HG03196 (cell line): ENCODE data around the gene LNX2.
"Not testable (repeated sequence)": the region's sequence is repeated elsewhere in the genome, so short reads cannot be mapped to it uniquely, and the experiment has no call there.

Experiments used
- ATAC-seq: cut with Tn5 transposase; IDR thresholded peaks from one replicate; pipeline ENCODE4 v1.9.1; 2021; ENCODE audit not compliant: unreplicated experiment

LNX2 gene

GRCh38 chr13:27638001-27638400 lies 17.7 kb upstream of the LNX2 start:
- ATAC-seq = no peak

DNA sequence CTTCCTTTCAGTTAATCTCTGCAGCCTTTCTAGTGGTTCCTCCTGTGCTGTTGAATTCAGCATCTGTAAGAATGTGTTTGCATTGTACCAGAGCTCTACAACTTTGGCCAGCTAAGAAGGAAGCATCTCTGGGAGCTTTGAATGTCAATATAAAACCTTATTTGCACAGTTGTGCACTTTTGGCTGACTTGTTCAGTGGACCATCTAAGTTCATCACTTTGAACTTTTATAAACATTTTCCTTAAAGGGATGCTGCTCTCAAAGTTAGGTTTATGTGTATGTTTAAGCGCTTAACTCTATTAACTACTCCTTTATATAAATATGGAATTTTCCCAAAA lies 16.9 kb upstream of the LNX2 start:
- ATAC-seq = no peak

GRCh38 chr13:27636589-27637288 lies 16.4 kb upstream of the LNX2 start:
- no peak for ATAC-seq

DNA sequence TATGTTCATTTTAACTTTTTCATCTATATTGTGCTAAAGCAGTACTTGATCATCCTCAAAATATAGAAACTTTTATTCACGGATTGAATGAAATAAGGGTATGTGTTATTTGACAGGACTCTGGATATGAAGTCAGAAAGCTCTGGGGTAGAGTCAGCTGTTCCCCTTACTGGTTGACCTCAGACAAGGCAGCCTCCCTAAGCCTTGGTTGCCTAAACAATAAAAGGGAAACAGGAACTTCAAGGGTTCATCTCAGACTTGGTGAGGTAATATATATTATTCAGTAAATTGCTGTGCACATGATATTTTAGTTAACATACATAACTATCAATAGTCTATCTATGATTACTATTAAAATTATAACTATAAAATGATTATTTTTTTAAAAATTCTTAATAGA lies 14.9 kb upstream of the LNX2 start:
- no peak for ATAC-seq

DNA sequence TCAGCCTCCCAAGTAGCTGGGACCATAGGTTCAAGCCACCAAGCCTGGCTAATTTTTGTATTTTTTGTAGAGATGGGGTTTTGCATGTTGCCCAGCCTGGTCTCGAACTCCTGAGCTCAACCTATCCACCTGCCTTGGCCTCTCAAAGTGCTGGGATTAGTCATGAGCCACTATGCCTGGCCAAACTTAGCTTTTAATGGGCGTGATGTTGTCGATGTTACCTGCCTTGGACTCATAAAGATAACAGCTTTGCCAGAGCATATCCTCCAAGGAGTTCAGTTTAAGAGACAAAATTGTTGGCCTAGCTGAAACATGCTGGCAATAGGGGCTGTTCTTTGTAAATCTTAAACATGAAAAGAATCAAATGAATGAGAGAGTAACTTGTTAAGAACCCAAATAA lies 14.5 kb upstream of the LNX2 start:
- ATAC-seq = no peak

DNA sequence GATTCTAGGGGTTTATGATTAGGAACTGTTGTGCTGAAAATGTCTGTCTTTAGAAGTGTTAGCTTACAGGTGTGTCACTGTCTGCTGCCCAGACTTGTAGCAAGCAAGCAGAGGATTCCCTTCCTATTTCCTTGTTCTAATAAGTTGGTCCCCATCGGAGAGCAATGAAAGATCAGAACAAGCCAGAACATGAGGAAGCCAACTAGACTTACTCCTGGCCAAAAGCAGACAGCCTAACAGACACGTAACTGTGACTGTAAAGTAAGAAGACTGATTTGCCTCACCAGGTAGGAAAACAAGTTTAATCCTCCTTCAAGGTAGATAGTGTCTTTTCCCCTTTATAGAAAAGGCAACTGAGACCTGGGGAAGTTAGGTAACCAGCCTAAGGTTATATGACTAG lies 13.9 kb upstream of the LNX2 start:
- no peak for ATAC-seq

DNA sequence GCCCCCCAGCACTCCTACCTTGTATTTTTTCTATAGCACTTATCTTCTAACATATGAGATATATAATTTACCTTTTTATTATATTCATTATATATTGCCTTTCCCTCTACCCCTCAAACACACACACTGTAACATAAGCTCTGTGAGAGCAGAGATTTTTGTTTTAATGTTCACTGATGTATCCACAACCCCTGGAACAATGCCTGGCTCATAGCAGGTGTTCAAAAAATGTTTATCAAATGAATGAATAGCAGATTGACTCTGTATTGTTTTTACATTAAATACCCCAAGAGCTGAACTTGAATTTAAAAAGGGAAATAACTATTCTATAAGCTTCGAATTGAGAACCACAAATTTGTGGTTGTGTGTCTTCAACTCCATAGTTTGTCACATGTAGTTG lies 12.3 kb upstream of the LNX2 start:
- no peak for ATAC-seq

DNA sequence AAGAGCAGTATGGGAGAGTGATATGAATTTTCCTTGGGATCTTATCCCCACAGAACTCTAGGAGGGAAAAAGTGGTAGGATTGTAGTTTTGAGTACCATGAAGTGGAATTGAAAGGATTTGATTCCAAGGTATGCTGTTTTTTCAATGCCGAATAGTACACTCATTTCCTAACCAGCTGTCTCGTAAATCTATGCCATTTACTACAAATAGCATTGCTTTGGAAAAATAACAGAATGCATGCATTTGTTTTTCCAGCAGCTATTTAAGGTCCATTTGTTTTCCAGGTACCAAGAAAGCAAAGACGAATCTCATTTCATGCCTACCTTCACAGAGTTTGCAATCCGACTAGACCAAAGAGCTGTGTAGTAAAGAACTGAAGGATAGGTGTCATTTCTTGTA lies 11.9 kb upstream of the LNX2 start:
- no peak for ATAC-seq

DNA sequence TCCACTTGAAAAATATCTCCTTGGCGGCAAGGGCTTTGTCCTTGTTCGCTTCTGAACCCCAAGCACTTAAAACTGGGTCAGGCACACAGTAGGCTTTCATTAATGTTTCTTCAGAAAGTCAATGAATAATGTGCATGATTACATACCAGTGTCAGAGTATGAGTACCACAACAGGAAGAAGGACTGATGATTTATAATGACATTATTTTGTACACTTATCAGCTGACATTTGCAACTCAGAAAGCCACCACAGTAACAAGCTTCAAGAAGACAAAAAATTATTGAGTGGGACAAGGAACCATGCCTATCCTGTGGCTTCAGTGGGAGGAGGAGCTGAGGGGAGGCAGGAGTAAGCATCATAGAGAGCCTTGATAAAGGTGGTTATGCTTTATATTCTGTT lies 11.3 kb upstream of the LNX2 start:
- ATAC-seq = no peak

- ATAC-seq = no peak
Observed at GRCh38 chr13:27631156-27631555, 10.8 kb upstream of the LNX2 start.

DNA sequence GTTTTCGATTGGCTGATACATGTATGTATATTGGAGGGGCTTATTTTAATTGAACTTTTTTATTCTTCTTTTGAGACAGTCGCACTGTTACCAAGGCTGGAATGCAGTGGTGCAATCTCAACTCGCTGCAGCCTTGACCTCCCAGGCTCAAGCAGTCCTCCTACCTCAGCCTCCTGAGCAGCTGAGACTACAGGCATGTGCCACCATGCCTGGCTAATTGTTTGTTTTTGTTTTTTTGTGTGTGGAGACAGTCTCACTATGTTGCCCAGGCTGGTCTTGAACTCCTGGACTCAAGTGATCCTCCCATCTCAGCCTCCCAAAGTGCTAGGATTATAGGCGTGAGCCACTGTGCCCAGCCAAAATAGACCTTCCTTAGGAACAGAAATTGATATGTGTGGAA lies 8.4 kb upstream of the LNX2 start:
- ATAC-seq = not testable (repeated sequence)

GRCh38 chr13:27628081-27628480 lies 7.8 kb upstream of the LNX2 start:
- ATAC-seq = no peak

DNA sequence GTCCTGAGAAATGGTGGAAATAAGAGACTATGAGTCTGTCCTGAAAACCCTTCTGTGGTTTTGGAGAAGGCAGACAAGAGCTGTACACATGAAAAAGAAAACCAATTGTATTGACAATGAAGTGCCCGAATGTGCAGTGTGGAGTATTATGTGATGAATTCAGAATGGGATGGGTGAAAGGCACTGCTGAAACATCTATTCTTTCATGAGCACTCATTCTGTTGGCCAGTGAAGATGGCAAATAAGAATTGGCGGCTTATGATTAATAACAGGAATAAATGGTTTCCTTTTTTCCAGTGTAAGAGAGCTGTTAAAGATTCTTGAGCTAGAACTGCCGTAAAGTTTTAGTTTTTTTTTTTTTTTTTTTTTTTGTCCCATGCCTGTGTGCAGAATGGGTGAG lies 7.1 kb upstream of the LNX2 start:
- ATAC-seq = no peak

DNA sequence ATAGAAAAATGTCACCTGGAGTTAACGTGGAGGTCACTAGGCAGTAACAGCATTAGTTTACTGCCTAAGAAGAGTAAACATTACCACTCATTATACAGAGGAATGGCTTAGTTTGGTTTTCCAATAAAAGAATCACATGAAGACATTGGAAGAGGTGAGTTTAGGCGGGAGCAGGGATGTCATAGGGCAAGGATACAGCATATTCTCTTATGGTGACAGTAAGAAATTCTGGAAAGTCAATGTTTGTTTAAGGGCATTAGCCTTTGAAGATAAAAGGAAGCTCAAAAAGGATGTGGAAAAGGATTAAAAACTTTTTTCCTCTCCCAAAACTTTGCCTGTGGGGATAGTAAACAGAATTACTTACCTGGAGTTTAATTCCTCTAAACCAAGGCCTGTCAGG lies 5.5 kb upstream of the LNX2 start:
- no peak for ATAC-seq

GRCh38 chr13:27624071-27624470 lies 3.7 kb upstream of the LNX2 start:
- ATAC-seq = no peak

GRCh38 chr13:27622881-27623280 lies 2.6 kb upstream of the LNX2 start:
- no peak for ATAC-seq

- no peak for ATAC-seq
Observed at GRCh38 chr13:27622102-27622820, 1.9 kb upstream of the LNX2 start.

DNA sequence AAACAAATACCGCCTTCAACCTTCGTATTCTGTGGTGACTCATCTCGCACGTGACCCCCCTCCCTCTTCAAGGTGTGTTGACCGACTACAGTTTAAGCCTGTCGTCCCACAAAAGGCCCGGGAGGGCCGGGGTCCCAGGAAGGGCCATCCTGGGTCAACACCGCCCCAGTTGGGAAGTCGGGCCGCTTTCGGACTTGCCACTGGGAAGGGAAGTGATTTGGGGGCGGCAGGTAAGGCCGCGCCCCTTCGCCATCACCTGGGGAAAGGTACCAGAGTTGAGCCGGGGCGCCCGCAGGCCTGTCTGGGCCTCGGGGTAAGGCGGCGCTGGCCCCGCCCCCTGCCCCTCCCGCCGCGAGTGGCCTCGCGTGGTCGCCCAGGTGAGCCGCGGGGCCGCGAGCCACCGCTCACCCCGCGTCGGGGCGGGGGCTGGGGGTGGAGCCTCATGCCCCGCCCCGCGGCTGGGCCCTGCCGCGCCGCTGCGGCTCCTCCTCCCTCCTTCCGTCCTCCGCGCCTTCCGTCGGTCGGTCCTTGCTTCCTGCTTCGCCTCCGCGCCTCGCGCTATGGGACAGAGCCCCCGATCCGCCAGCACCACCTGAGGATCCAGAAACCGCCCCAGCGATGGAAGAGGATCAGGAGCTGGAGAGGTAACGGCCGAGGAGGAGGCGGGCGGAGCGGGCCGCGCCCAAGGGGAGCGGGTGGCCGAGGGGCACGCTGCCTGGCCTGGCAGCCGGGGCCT lies 1.2 kb upstream of the LNX2 start, which contains the start of gene POLR1D:
TSS of gene POLR1D (plus strand) at position 527 of the 736 bp plus-strand sequence. CDS start at position 619, 92 bp downstream.
- ATAC-seq = peak; percentile 61

GRCh38 chr13:27621116-27621365 lies 712 bp upstream of the LNX2 start:
- no peak for ATAC-seq

DNA sequence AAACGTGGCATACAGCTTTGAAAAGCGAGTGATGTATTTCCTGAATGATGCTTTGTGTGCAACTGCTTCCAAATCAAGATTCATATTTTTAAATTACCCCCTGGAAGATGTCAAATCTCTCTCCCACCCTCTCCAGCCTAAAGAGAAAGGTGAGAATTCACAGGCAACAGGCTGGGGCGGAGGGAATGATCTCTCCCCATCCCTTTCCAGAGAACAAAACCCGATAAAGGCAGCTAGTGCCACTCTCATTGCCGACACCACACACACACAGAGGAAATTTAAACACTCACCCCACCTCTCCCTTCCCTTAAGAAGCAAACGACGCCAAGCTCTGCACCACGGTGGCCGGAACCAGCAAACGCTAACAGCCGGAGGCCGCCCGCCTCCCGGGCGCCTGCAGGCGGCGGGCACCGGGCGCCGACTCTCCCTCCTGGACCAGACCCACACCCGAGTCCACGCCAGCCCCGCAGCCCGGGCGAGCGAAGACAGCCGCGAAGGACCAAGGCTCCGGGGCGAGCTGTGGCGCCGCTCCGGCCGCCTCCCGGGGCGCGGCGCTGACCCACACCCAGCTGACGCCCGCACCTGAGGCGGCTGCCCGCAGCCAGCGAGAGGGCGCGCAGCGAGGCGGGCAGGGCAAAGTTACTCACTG lies 477 bp downstream of the LNX2 start:
- ATAC-seq = peak; percentile 27

DNA sequence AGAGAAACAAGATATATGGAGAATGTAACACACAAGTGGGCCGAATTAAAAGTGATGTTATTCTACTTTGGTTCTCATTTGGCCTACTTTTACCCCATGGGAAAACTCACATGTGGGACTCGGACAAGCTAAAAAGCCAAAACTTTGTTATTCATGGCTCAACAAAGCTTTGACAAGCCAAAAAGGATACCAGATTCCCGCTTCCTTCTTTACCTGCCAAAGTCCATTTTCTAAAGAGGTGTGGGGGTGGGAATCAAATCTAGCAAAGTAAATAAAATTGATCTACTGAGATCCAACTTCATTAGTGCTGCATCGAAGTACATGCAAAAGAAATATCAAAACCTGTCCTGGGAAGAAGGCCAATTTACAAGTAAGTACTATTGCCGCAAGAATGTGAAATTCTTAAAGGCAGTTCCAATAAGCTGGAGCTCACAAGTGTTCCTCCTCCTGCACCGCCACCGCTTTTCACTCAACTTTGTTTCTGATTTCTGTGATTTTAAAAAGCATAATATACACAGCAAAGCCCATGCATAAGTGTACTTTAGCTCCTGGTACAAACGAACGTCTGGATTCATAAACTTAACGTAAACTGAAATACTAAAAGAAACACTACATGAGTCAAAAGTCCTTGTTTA lies 1.1 kb downstream of the LNX2 start:
- no peak for ATAC-seq
